ENCODE data around the gene NUP35. TPM values are rescaled to one million over a fixed set of nuclear protein-coding genes. Genes with fewer than 3 reads are reported as not detected.

Gene NUP35
- total and polyA plus RNA-seq, 2 of the 4 experiments (the other 2 are of a cell fraction), result 10.9 to 23.3 TPM

GRCh38 chr2:183078464-183079138 lies 45.6 kb upstream of the NUP35 start, which contains the start of gene DUSP19:
Gene DUSP19 (plus strand): TSS chr2:183078747. CDS start chr2:183078934, 187 bp downstream.
- Histone ChIP-seq H2BK5ac (ENCODE audit: low read depth, low read length, poor library complexity, severe bottlenecking) (peak within 1 kb of the TSS; percentile 48), H3K14ac (replicated peaks; ENCODE audit: low read depth, low read length) (peak within 1 kb of the TSS; percentile 93), H3K4me3 (ENCODE audit: insufficient read depth, low read depth, low read length) (peak within 1 kb of the TSS; percentile 74), H3K36me3 (ENCODE audit: control insufficient read depth, insufficient read depth, low read length) (no peaks in the 10 kb centered on the region), H2BK120ac (ENCODE audit: low read depth, low read length) (peak within 1 kb of the TSS; percentile 47), H4K8ac (ENCODE audit: low read depth in 2 of 2, low read length in 2 of 2) (peak within 1 kb of the TSS; percentile 86 to 96), H2AK5ac (ENCODE audit: low read depth, low read length) (no peak within 1 kb of the TSS), H3K4me1 (ENCODE audit: control insufficient read depth, insufficient read depth, low read length) (no peaks in the 10 kb centered on the region), H3K4ac (ENCODE audit: low read depth, low read length) (peak within 1 kb of the TSS; percentile 85), H3K9me3 (ENCODE audit: control insufficient read depth, insufficient read depth, low read length) (no peaks in the 10 kb centered on the region), H4K91ac (ENCODE audit: insufficient read depth, low read depth, low read length) (peak within 1 kb of the TSS; percentile 73), H3K9me1 (ENCODE audit: insufficient read depth, low read length) (no peaks in the 10 kb centered on the region), H2AFZ (replicated peaks; ENCODE audit: low read length, poor library complexity) (peak within 1 kb of the TSS; percentile 95), H3K9ac (ENCODE audit: low read depth, low read length) (peak within 1 kb of the TSS; percentile 81), H3K27me3 (ENCODE audit: control insufficient read depth, insufficient read depth, low read length) (peaks cover 11% of the 10 kb centered on the region), H2AK9ac (replicated peaks; ENCODE audit: low read depth, low read length, poor library complexity) (peak within 1 kb of the TSS; percentile 18), H3K79me1 (ENCODE audit: low read depth in 1 of 2, low read length in 2 of 2) (no peaks in the 10 kb centered on the region), H3K4me2 (ENCODE audit: low read depth, low read length) (peak within 1 kb of the TSS; percentile 94), H3K27ac (ENCODE audit: insufficient read depth, low read length) (peak within 1 kb of the TSS; percentile 62), H4K5ac (ENCODE audit: low read depth, low read length) (peak within 1 kb of the TSS; percentile 88), H3K56ac (ENCODE audit: extremely low read depth, insufficient read depth, low read length) (peak within 1 kb of the TSS; percentile 64), H2BK15ac (ENCODE audit: low read depth, low read length) (peak within 1 kb of the TSS; percentile 21; the same call in 2 of the 3 replicates), H3K18ac (ENCODE audit: low read depth, low read length) (peak within 1 kb of the TSS; percentile 52; the same call in 1 of the 2 replicates), H3K23ac (ENCODE audit: low read depth, low read length) (peak within 1 kb of the TSS; percentile 66), H4K20me1 (ENCODE audit: insufficient read depth, low read length) (no peaks in the 10 kb centered on the region), H2BK20ac (ENCODE audit: low read depth, low read length) (no peak within 1 kb of the TSS)
- ATAC-seq (ENCODE audit: low read depth) (peak; percentile 98), DNase-seq (peak; percentile 91)
- WGBS, 2 experiments (ENCODE audit: extremely low coverage in 2 of 2, insufficient read length in 1 of 2), result 0% methylated on average over 3 of the region's 20 CpGs; no CpG with 5 or more reads in 1 of the 2 experiments
- ChIA-PET POLR2A (ENCODE audit: unreplicated experiment) (interaction anchor here (1.0 kb wide), 1 partner anchor 128 kb away, joined by 3 read pairs; no protein-coding TSS in a partner anchor), CTCF (interaction anchor here (0.8 to 1.8 kb wide), 2 partner anchors 9 to 10 kb away, joined by 3 to 8 read pairs; no protein-coding TSS in a partner anchor)
- TF ChIP-seq BHLHE40 (IDR thresholded peaks at IDR 0.05; ENCODE audit: low read depth, low read length) (no peak), POLR2A (IDR thresholded peaks at IDR 0.05; ENCODE audit: low read depth, low read length) (peak; percentile 46; the same call in 1 of the 2 replicates), RCOR1 (IDR thresholded peaks at IDR 0.05; ENCODE audit: insufficient replicate concordance, low read length) (no peak), USF2 (IDR thresholded peaks at IDR 0.05; ENCODE audit: low read depth, low read length) (no peak), ELK1 (IDR thresholded peaks at IDR 0.05; ENCODE audit: borderline replicate concordance, low read depth, low read length) (no peak), MAZ (IDR thresholded peaks at IDR 0.05; ENCODE audit: borderline replicate concordance, low read depth, low read length) (no peak), NFE2L2 (IDR thresholded peaks at IDR 0.05; ENCODE audit: low read depth, low read length) (no peak)
- intact Hi-C loops (cut with micrococcal nuclease), result loop anchor here (2.0 kb wide), 1 partner anchor 40 kb away; the partner anchor contains the start of gene NCKAP1
- in situ Hi-C loops (cut with MboI; ENCODE audit: low sequenced_read_pairs), result no loop called here
- dilution Hi-C loops (cut with HindIII; ENCODE audit: low sequenced_read_pairs, unreplicated experiment), result no loop called here
- no TSS peak for BruUV-seq (replicated peaks)
